Neural cell (in vitro differentiated cells): ENCODE data around the gene USP13. TPM values are rescaled to one million over a fixed set of nuclear protein-coding genes. Genes with fewer than 3 reads are reported as not detected.

Source experiments
- H2AFZ ChIP-seq: fragments of 200-600, 300-800 bp; sonication (generic), shearing (Covaris generic); 2 replicates; pipeline ENCODE4 v1.6.0; 2014; ENCODE audit warnings: low read depth, mild to moderate bottlenecking, antibody characterized with exemption, low read length, moderate library complexity
- H3F3A ChIP-seq: fragments of 200-600 bp; shearing (Covaris generic); 2 replicates; pipeline ENCODE4 v1.6.1; 2016; ENCODE audit warnings: mild to moderate bottlenecking, moderate library complexity, mixed read lengths, antibody characterized with exemption, low read length; ENCODE audit not compliant: insufficient read depth, poor library complexity, severe bottlenecking
- H3K27ac ChIP-seq: fragments of 200-600, 300-800 bp; sonication (generic), shearing (Covaris generic); 2 replicates; pipeline ENCODE4 v1.5.1; 2014; ENCODE audit warnings: mild to moderate bottlenecking, low read length, moderate library complexity
- H3K27me3 ChIP-seq: fragments of 300-800, 200-600 bp; sonication (generic), shearing (Covaris generic); 2 replicates; pipeline ENCODE4 v1.6.0; 2014; ENCODE audit warnings: mild to moderate bottlenecking, low read depth, low read length, moderate library complexity; ENCODE audit not compliant: insufficient read depth
- H3K36me3 ChIP-seq: fragments of 300-800, 200-600 bp; sonication (generic), shearing (Covaris generic); 2 replicates; pipeline ENCODE4 v1.5.1; 2014; ENCODE audit warnings: mild to moderate bottlenecking, antibody characterized with exemption, low read length, moderate library complexity; ENCODE audit not compliant: insufficient read depth
- H3K4me2 ChIP-seq: fragments of 300-800, 200-600 bp; sonication (generic), shearing (Covaris generic); 2 replicates; pipeline ENCODE4 v1.6.0; 2014; ENCODE audit warnings: mild to moderate bottlenecking, low read length
- H3K4me3 ChIP-seq: fragments of 300-800, 200-600 bp; sonication (generic), shearing (Covaris generic); 2 replicates; pipeline ENCODE4 v1.5.1; 2014; ENCODE audit warnings: mild to moderate bottlenecking, low read length, moderate library complexity
- H3K79me2 ChIP-seq: fragments of 200-600 bp; shearing (Covaris generic); replicated peaks from 2 replicates; pipeline ENCODE4 v1.6.0; 2014; ENCODE audit warnings: mild to moderate bottlenecking, low read length, moderate library complexity; ENCODE audit not compliant: insufficient read depth
- H3K9ac ChIP-seq: fragments of 300-800, 200-600 bp; sonication (generic), shearing (Covaris generic); 2 replicates; pipeline ENCODE4 v1.6.1; 2016; ENCODE audit warnings: mild to moderate bottlenecking, low read length, mixed read lengths
- H3K9me2 ChIP-seq: fragments of 200-600 bp; shearing (Covaris generic); 2 replicates; pipeline ENCODE4 v1.6.1; 2016; ENCODE audit warnings: mild to moderate bottlenecking, low read length, mixed read lengths; ENCODE audit not compliant: insufficient read depth
- H3K9me3 ChIP-seq: fragments of 200-600, 300-800 bp; sonication (generic), shearing (Covaris generic); 2 replicates; pipeline ENCODE4 v1.6.1; 2016; ENCODE audit warnings: mild to moderate bottlenecking, mixed run types, low read length, moderate library complexity, mixed read lengths
- H4K20me1 ChIP-seq: fragments of 200-600 bp; shearing (Covaris generic); 2 replicates; pipeline ENCODE4 v1.6.1; 2016; ENCODE audit warnings: mild to moderate bottlenecking, mixed run types; ENCODE audit not compliant: insufficient read depth
- CTCF ChIP-seq: fragments of 450-650 bp; IDR thresholded peaks from 2 replicates; pipeline ENCODE4 v1.5.1; 2014; ENCODE audit warnings: antibody characterized with exemption, mild to moderate bottlenecking, moderate library complexity; ENCODE audit not compliant: poor library complexity, severe bottlenecking
- EP300 ChIP-seq: fragments of 450-650 bp; conservative IDR thresholded peaks from 2 replicates; pipeline ENCODE4 v1.6.1; 2014; ENCODE audit warnings: antibody characterized with exemption, mild to moderate bottlenecking, moderate library complexity; ENCODE audit not compliant: poor library complexity, severe bottlenecking
- EZH2 ChIP-seq: fragments of 200-600, 300-800 bp; shearing (Covaris generic), sonication (generic); IDR thresholded peaks from 2 replicates; pipeline ENCODE4 v1.6.1; 2014; ENCODE audit warnings: antibody characterized with exemption, low read length, borderline replicate concordance, mild to moderate bottlenecking; ENCODE audit not compliant: insufficient read depth, poor library complexity, severe bottlenecking
- MXI1 ChIP-seq: fragments of 450-650 bp; conservative IDR thresholded peaks from 2 replicates; pipeline ENCODE4 v1.6.1; 2014; ENCODE audit warnings: antibody characterized with exemption, mild to moderate bottlenecking; ENCODE audit not compliant: poor library complexity, severe bottlenecking
- POLR2AphosphoS5 ChIP-seq: IDR thresholded peaks from 2 replicates; pipeline ENCODE4 v1.6.1; 2012
- RAD21 ChIP-seq: fragments of 450-650 bp; conservative IDR thresholded peaks from 2 replicates; pipeline ENCODE4 v1.6.1; 2014; ENCODE audit warnings: antibody characterized with exemption, mild to moderate bottlenecking, moderate library complexity
- REST ChIP-seq: IDR thresholded peaks from 2 replicates; pipeline ENCODE4 v1.6.1; 2012; ENCODE audit warnings: borderline replicate concordance
- SMC3 ChIP-seq: fragments of 450-650 bp; conservative IDR thresholded peaks from 2 replicates; pipeline ENCODE4 v1.6.1; 2014; ENCODE audit warnings: antibody characterized with exemption, mild to moderate bottlenecking, moderate library complexity; ENCODE audit not compliant: poor library complexity
- TAF1 ChIP-seq: IDR thresholded peaks from 2 replicates; pipeline ENCODE4 v1.6.1; 2012; ENCODE audit warnings: low read depth
- polyA plus RNA-seq: library from polyadenylated mRNA; depleted of rRNA; stranded (reverse); fragments of >200 nt; gene quantifications from 2 replicates; pipeline ENCODE4 v1.2.3, GENCODE V29; 2014

The USP13 gene
- polyA plus RNA-seq, 1 donor from 2014 or later = 3.8 TPM

- H3K9me3 ChIP-seq = no peaks in the 10 kb centered on the region
- no peaks in the 10 kb centered on the region for H4K20me1 ChIP-seq
- H3F3A ChIP-seq = no peaks in the 10 kb centered on the region
- no peak overlapping the region for H3K27ac ChIP-seq
- no peaks in the 10 kb centered on the region for H3K79me2 ChIP-seq
- no peak overlapping the region for H3K9ac ChIP-seq
- TF ChIP-seq RAD21 = no peak
- TF ChIP-seq MXI1 = no peak
- no peak for TF ChIP-seq POLR2AphosphoS5
- TF ChIP-seq SMC3 = no peak
- TF ChIP-seq EP300 = no peak
- TF ChIP-seq TAF1 = no peak
- no peak for TF ChIP-seq REST
- no peak for TF ChIP-seq EZH2
- no peak for TF ChIP-seq CTCF
- H3K36me3 ChIP-seq = no peaks in the 10 kb centered on the region
- H3K9me2 ChIP-seq = no peaks in the 10 kb centered on the region
- H3K4me3 ChIP-seq = no peak overlapping the region
- H3K4me2 ChIP-seq = no peak overlapping the region
- no peaks in the 10 kb centered on the region for H3K27me3 ChIP-seq
- no peak overlapping the region for H2AFZ ChIP-seq
These were observed 41.9 kb downstream of the USP13 start for GRCh38 chr3:179694731-179695130.

GRCh38 chr3:179695672-179696313, 43.0 kb downstream of the USP13 start:
- no peaks in the 10 kb centered on the region for H3K27me3 ChIP-seq
- TF ChIP-seq MXI1 (no peak), POLR2AphosphoS5 (no peak), EP300 (no peak)
- no peaks in the 10 kb centered on the region for H3K36me3 ChIP-seq
- H3F3A ChIP-seq = no peaks in the 10 kb centered on the region
- H3K9me2 ChIP-seq = no peaks in the 10 kb centered on the region
- no peaks in the 10 kb centered on the region for H3K9me3 ChIP-seq
- no peaks in the 10 kb centered on the region for H3K79me2 ChIP-seq
- no peak overlapping the region for H2AFZ ChIP-seq
- H3K4me2 ChIP-seq = no peak overlapping the region
- no peak overlapping the region for H3K27ac ChIP-seq
- H4K20me1 ChIP-seq = no peaks in the 10 kb centered on the region
- no peak overlapping the region for H3K9ac ChIP-seq
- H3K4me3 ChIP-seq = no peak overlapping the region
